Liver (tissue), 9 donors: ENCODE results near the gene TNNT3. TPM values are rescaled to one million over a fixed set of nuclear protein-coding genes. Genes with fewer than 3 reads are reported as not detected.
"Not testable (repeated sequence)": the region's sequence is repeated elsewhere in the genome, so short reads cannot be mapped to it uniquely, and the experiment has no call there.

ENCODE experiments used
- DNase-seq: peaks from one replicate; pipeline ENCODE4 v3.0.0-alpha.2; 2017; ENCODE audit warnings: low spot score
- H3K27ac ChIP-seq, 2 donors: one replicate each; pipeline ENCODE4 v1.7.0; 2013; ENCODE audit warnings: inconsistent platforms in 2 of 2, low read length in 2 of 2, control low read depth in 1 of 2, low read depth in 1 of 2, mild to moderate bottlenecking in 1 of 2
- H3K27me3 ChIP-seq, 4 donors: one replicate each; pipeline versions ENCODE4 v1.6.1 to v1.7.0; 2013; ENCODE audit warnings: low read length in 3 of 4, inconsistent platforms in 1 of 4, mild to moderate bottlenecking in 1 of 4, moderate library complexity in 1 of 4; ENCODE audit not compliant: control insufficient read depth in 4 of 4, insufficient read depth in 4 of 4
- H3K36me3 ChIP-seq, 4 donors: one replicate each; pipeline versions ENCODE4 v1.6.1 to v1.7.0; 2013; ENCODE audit warnings: low read length in 3 of 4, mild to moderate bottlenecking in 3 of 4, low read depth in 1 of 4, moderate library complexity in 1 of 4; ENCODE audit not compliant: control insufficient read depth in 4 of 4, insufficient read depth in 3 of 4
- H3K4me1 ChIP-seq, 4 donors: one replicate each; pipeline versions ENCODE4 v1.6.1 to v1.7.0; 2013; ENCODE audit warnings: low read length in 3 of 4, mild to moderate bottlenecking in 3 of 4, moderate library complexity in 1 of 4; ENCODE audit not compliant: control insufficient read depth in 4 of 4, insufficient read depth in 4 of 4
- H3K4me3 ChIP-seq, 3 donors: one replicate each; pipeline versions ENCODE4 v1.6.1 to v1.7.0; 2013; ENCODE audit warnings: low read length in 3 of 3, control low read depth in 1 of 3, low read depth in 1 of 3, mild to moderate bottlenecking in 1 of 3
- H3K9ac ChIP-seq, 2 donors: one replicate each; pipeline ENCODE4 v1.7.0; 2013; ENCODE audit warnings: low read length in 2 of 2, mild to moderate bottlenecking in 2 of 2, moderate library complexity in 2 of 2, control low read depth in 1 of 2, low read depth in 1 of 2
- H3K9me3 ChIP-seq, 4 donors: one replicate each; pipeline versions ENCODE4 v1.6.1 to v1.7.0; 2013; ENCODE audit warnings: low read length in 3 of 4; ENCODE audit not compliant: control insufficient read depth in 4 of 4
- CTCF ChIP-seq: fragments of 150-350 bp; IDR thresholded peaks from 2 replicates; pipeline ENCODE4 v1.5.1; 2017; ENCODE audit warnings: improper control_type of control experiment, low read depth, low read length; ENCODE audit not compliant: missing input control
- FOXA2 ChIP-seq: IDR thresholded peaks from 2 replicates; pipeline ENCODE4 v1.6.1; 2016; ENCODE audit warnings: antibody characterized with exemption
- GABPA ChIP-seq, 2 donors: IDR thresholded peaks in 1 of 2; conservative IDR thresholded peaks in 1 of 2; 2 replicates each; pipeline ENCODE4 v1.6.1; 2016; ENCODE audit warnings: antibody characterized with exemption in 2 of 2, mild to moderate bottlenecking in 1 of 2, moderate library complexity in 1 of 2
- HNF4A ChIP-seq, 2 donors: conservative IDR thresholded peaks; 2 replicates each; pipeline ENCODE4 v1.6.1; 2016; ENCODE audit warnings: antibody characterized with exemption in 2 of 2, mild to moderate bottlenecking in 2 of 2
- HNF4G ChIP-seq: IDR thresholded peaks from 2 replicates; pipeline ENCODE4 v1.6.1; 2016; ENCODE audit warnings: antibody characterized with exemption
- MAX ChIP-seq: IDR thresholded peaks from 2 replicates; pipeline ENCODE4 v1.6.1; 2016; ENCODE audit warnings: antibody characterized with exemption
- REST ChIP-seq: IDR thresholded peaks from 2 replicates; pipeline ENCODE4 v1.6.1; 2016; ENCODE audit warnings: antibody characterized with exemption, mild to moderate bottlenecking
- SP1 ChIP-seq: IDR thresholded peaks from 2 replicates; pipeline ENCODE4 v1.6.1; 2018; ENCODE audit warnings: antibody characterized with exemption, mild to moderate bottlenecking
- YY1 ChIP-seq: IDR thresholded peaks from 2 replicates; pipeline ENCODE4 v1.6.1; 2016; ENCODE audit warnings: antibody characterized with exemption, mild to moderate bottlenecking
- WGBS: extraction: QIAGEN DNeasy Blood & Tissue Kit; methylation state at CpG from one replicate; pipeline ENCODE4 v1.1.7; 2013; 5-methylcytosine and 5-hydroxymethylcytosine counted together
- polyA plus RNA-seq, 2 donors: library from polyadenylated mRNA; stranded (reverse) in 1 of 2; unstranded in 1 of 2; fragments of 200-250 nt in 1 of 2; fragments of >200 nt in 1 of 2; fragmentation: Nextera tagmentation in 1 of 2; extraction: Ambion mirVana in 1 of 2; gene quantifications; one replicate each; pipeline versions ENCODE4 v1.2.1 to v1.2.3, GENCODE V29; 2013 to 2015
- total RNA-seq, 2 donors: library from RNA; depleted of rRNA; stranded (reverse); fragments of >200 nt; gene quantifications; one replicate each; pipeline ENCODE4 v1.2.3, GENCODE V29; 2014
- donor health status: healthy.
- donor health status: healthy.
- donor health status: healthy.
- donor health status: healthy.
- donor health status: healthy.

TNNT3 gene
- total and polyA plus RNA-seq, 4 donors, result 0.06 to 0.14 TPM; not detected in 2

- TF ChIP-seq HNF4A (conservative IDR thresholded peaks at IDR 0.05) (no peak), REST (no peak), HNF4G (no peak), FOXA2 (no peak)
- H3K9ac ChIP-seq, result no peak overlapping the region
- H3K27ac ChIP-seq, result no peak overlapping the region
- H3K36me3 ChIP-seq, result no peaks in the 10 kb centered on the region
- H3K4me3 ChIP-seq, result no peak overlapping the region
- H3K27me3 ChIP-seq, result no peaks in the 10 kb centered on the region
- no peaks in the 10 kb centered on the region for H3K9me3 ChIP-seq
- H3K4me1 ChIP-seq, result no peaks in the 10 kb centered on the region
- WGBS, result 87% methylated on average over 27 of the region's 27 CpGs
- DNase-seq, result no peak
Measured at GRCh38 chr11:1938343-1939005, 19.0 kb downstream of the TNNT3 start.

GRCh38 chr11:1939006-1939625, 19.6 kb downstream of the TNNT3 start:
- H3K9ac ChIP-seq, result no peak overlapping the region
- WGBS, result 57% methylated on average over 23 of the region's 23 CpGs
- H3K36me3 ChIP-seq, result no peaks in the 10 kb centered on the region
- no peak overlapping the region for H3K4me3 ChIP-seq
- no peaks in the 10 kb centered on the region for H3K27me3 ChIP-seq
- TF ChIP-seq MAX (no peak), YY1 (no peak), HNF4G (no peak), SP1 (no peak), CTCF (no peak), FOXA2 (no peak), REST (no peak), GABPA (IDR thresholded peaks at IDR 0.05 in 1 of 2, conservative IDR thresholded peaks at IDR 0.05 in 1 of 2) (no peak)
- no peak for DNase-seq
- no peak overlapping the region for H3K27ac ChIP-seq
- H3K4me1 ChIP-seq, result no peaks in the 10 kb centered on the region
- no peaks in the 10 kb centered on the region for H3K9me3 ChIP-seq

- WGBS, result 92% methylated on average over 1 of the region's 1 CpG
- not testable (repeated sequence) for DNase-seq
Measured at GRCh38 chr11:1939788-1940187, 20.3 kb downstream of the TNNT3 start.

More at GRCh38 chr11:1939788-1940187, 20.3 kb downstream of the TNNT3 start:
- not testable (repeated sequence) for H3K27me3 ChIP-seq, H3K4me3 ChIP-seq, H3K9ac ChIP-seq, H3K36me3 ChIP-seq, H3K4me1 ChIP-seq, H3K9me3 ChIP-seq, H3K27ac ChIP-seq
